Osteoblast (primary cell): Measurements from ENCODE around the gene MIA2. TPM values are rescaled to one million over a fixed set of nuclear protein-coding genes. Genes with fewer than 3 reads are reported as not detected.

ENCODE experiments used
- DNase-seq: peaks from one replicate; pipeline ENCODE4 v3.0.0; 2011; ENCODE audit warnings: low spot score, mixed read lengths; ENCODE audit not compliant: insufficient read length; ENCODE audit errors: missing footprints
- H2AFZ ChIP-seq: 2 replicates; pipeline ENCODE4 v1.6.0; 2011; ENCODE audit warnings: mild to moderate bottlenecking, low read length
- H3K27ac ChIP-seq: 2 replicates; pipeline ENCODE4 v1.5.1; 2011; ENCODE audit warnings: mild to moderate bottlenecking, low read depth, low read length, moderate library complexity
- H3K27me3 ChIP-seq: 2 replicates; pipeline ENCODE4 v1.6.0; 2012; ENCODE audit warnings: mild to moderate bottlenecking, control low read depth, inconsistent platforms, low read length, moderate library complexity; ENCODE audit not compliant: insufficient read depth
- H3K36me3 ChIP-seq: 2 replicates; pipeline ENCODE4 v1.5.1; 2011; ENCODE audit warnings: mild to moderate bottlenecking, low read length, control low read depth, moderate library complexity; ENCODE audit not compliant: insufficient read depth
- H3K4me1 ChIP-seq: 2 replicates; pipeline ENCODE4 v1.5.1; 2011; ENCODE audit warnings: mild to moderate bottlenecking, low read length, control low read depth, moderate library complexity; ENCODE audit not compliant: insufficient read depth
- H3K4me2 ChIP-seq: 2 replicates; pipeline ENCODE4 v1.6.0; 2011; ENCODE audit warnings: mild to moderate bottlenecking, low read length; ENCODE audit not compliant: insufficient read depth
- H3K4me3 ChIP-seq: fragments of 200-600 bp; sonication (generic); 3 replicates; pipeline ENCODE4 v1.5.1; 2012; ENCODE audit warnings: mild to moderate bottlenecking, low read length, inconsistent platforms; ENCODE audit not compliant: insufficient read depth
- H3K79me2 ChIP-seq: 2 replicates; pipeline ENCODE4 v1.6.0; 2012; ENCODE audit warnings: mild to moderate bottlenecking, low read length, control low read depth, inconsistent platforms; ENCODE audit not compliant: insufficient read depth
- H3K9me3 ChIP-seq: 2 replicates; pipeline ENCODE4 v1.5.1; 2011; ENCODE audit warnings: low read depth, low read length, control low read depth
- H4K20me1 ChIP-seq: 2 replicates; pipeline ENCODE4 v1.6.0; 2012; ENCODE audit warnings: mild to moderate bottlenecking, low read length, control low read depth; ENCODE audit not compliant: insufficient read depth
- CTCF ChIP-seq: IDR thresholded peaks from 2 replicates; pipeline ENCODE4 v1.5.1; 2011; ENCODE audit warnings: mild to moderate bottlenecking, low read depth, low read length, moderate library complexity; ENCODE audit errors: extremely low read depth
- total RNA-seq: library from RNA; depleted of rRNA; stranded (reverse); fragments of >200 nt; gene quantifications from 2 replicates; pipeline ENCODE4 v1.2.3, GENCODE V29; 2012

The MIA2 gene
- total RNA-seq: 25.0 and 25.3 TPM in 2 replicates

GRCh38 chr14:39233680-39234326 lies at the start of gene MIA2:
Gene MIA2, plus strand, starts transcription at chr14:39233915. Its CDS starts 200 bp downstream, at chr14:39234115.
- Histone ChIP-seq H3K27me3 (no peaks in the 10 kb centered on the region), H3K4me2 (peak within 1 kb of the TSS; percentile 70), H3K27ac (peak within 1 kb of the TSS; percentile 43), H4K20me1 (no peaks in the 10 kb centered on the region), H3K9me3 (no peaks in the 10 kb centered on the region), H2AFZ (peak within 1 kb of the TSS; percentile 89), H3K79me2 (no peaks in the 10 kb centered on the region), H3K4me3 (peak within 1 kb of the TSS; percentile 24), H3K4me1 (peaks cover 17% of the 10 kb centered on the region), H3K36me3 (no peaks in the 10 kb centered on the region)
- no peak for DNase-seq
- no peak for TF ChIP-seq CTCF

GRCh38 chr14:39184628-39185255 lies 49.0 kb upstream of the MIA2 start:
- Histone ChIP-seq H4K20me1 (peaks cover 3% of the 10 kb centered on the region), H3K36me3 (peaks cover 46% of the 10 kb centered on the region), H3K27me3 (no peaks in the 10 kb centered on the region), H3K4me3 (no peak overlapping the region), H3K4me1 (no peaks in the 10 kb centered on the region), H3K9me3 (no peaks in the 10 kb centered on the region), H3K79me2 (peaks cover 7% of the 10 kb centered on the region), H3K4me2 (no peak overlapping the region), H2AFZ (no peak overlapping the region), H3K27ac (no peak overlapping the region)
- DNase-seq: no peak
- TF ChIP-seq CTCF: no peak

GRCh38 chr14:39185256-39186049 lies 48.3 kb upstream of the MIA2 start:
- Histone ChIP-seq H3K36me3 (peaks cover 39% of the 10 kb centered on the region), H3K4me3 (no peak overlapping the region), H2AFZ (no peak overlapping the region), H3K79me2 (peaks cover 6% of the 10 kb centered on the region), H3K4me1 (no peaks in the 10 kb centered on the region), H3K27ac (no peak overlapping the region), H3K9me3 (no peaks in the 10 kb centered on the region), H4K20me1 (peaks cover 3% of the 10 kb centered on the region), H3K4me2 (no peak overlapping the region), H3K27me3 (no peaks in the 10 kb centered on the region)
- no peak for TF ChIP-seq CTCF
- DNase-seq: no peak
